Measurements from ENCODE around the gene BCAS3.

- TF ChIP-seq CTCF (IDR thresholded peaks at IDR 0.05) (no peak), POLR2A (IDR thresholded peaks at IDR 0.05) (no peak)
Measured at GRCh38 chr17:61413661-61414126, 736.0 kb downstream of the BCAS3 start.

Data from body of pancreas (tissue), 4 donors.